HL-60 (cell line): Measurements from ENCODE around the gene CAMK2B.

Source experiments
- GABPA ChIP-seq: IDR thresholded peaks from 2 replicates; pipeline ENCODE4 v1.6.1; 2012; ENCODE audit warnings: low read depth
- REST ChIP-seq: IDR thresholded peaks from 2 replicates; pipeline ENCODE4 v1.6.1; 2012; ENCODE audit warnings: low read depth; ENCODE audit not compliant: insufficient replicate concordance
- SPI1 ChIP-seq: IDR thresholded peaks from 2 replicates; pipeline ENCODE4 v1.6.1; 2012; ENCODE audit warnings: low read depth, mild to moderate bottlenecking, borderline replicate concordance
- TF ChIP-seq, protein P1 (sequence below): IDR thresholded peaks from one replicate; pipeline ENCODE4 v1.5.1; 2011; ENCODE audit warnings: low read length, control low read depth, inconsistent platforms; ENCODE audit not compliant: insufficient read depth

- no peak for TF ChIP-seq SPI1
- TF ChIP-seq, protein P1, sequence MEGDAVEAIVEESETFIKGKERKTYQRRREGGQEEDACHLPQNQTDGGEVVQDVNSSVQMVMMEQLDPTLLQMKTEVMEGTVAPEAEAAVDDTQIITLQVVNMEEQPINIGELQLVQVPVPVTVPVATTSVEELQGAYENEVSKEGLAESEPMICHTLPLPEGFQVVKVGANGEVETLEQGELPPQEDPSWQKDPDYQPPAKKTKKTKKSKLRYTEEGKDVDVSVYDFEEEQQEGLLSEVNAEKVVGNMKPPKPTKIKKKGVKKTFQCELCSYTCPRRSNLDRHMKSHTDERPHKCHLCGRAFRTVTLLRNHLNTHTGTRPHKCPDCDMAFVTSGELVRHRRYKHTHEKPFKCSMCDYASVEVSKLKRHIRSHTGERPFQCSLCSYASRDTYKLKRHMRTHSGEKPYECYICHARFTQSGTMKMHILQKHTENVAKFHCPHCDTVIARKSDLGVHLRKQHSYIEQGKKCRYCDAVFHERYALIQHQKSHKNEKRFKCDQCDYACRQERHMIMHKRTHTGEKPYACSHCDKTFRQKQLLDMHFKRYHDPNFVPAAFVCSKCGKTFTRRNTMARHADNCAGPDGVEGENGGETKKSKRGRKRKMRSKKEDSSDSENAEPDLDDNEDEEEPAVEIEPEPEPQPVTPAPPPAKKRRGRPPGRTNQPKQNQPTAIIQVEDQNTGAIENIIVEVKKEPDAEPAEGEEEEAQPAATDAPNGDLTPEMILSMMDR, result no peak
- no peak for TF ChIP-seq GABPA
- TF ChIP-seq REST, result no peak
These were observed 64.2 kb downstream of the CAMK2B start for GRCh38 chr7:44261240-44261639.
